Ovary (tissue), 3 donors: ENCODE measurements around the gene SIK3.

Source experiments
- POLR2A ChIP-seq: fragments of 450-650 bp; IDR thresholded peaks from one replicate; pipeline ENCODE4 v1.6.1; 2017; ENCODE audit warnings: antibody characterized with exemption, mild to moderate bottlenecking, moderate library complexity
- TF ChIP-seq, protein P1 (sequence below), 3 donors: fragments of 450-650 bp in 2 of 3; fragments of 200-600 bp in 1 of 3; IDR thresholded peaks; one replicate each; pipeline versions ENCODE4 v1.5.1 to v1.8.0; 2016 to 2022; ENCODE audit warnings: antibody characterized with exemption in 3 of 3, mild to moderate bottlenecking in 1 of 3
- donor health status: DM: no; HTN: no; CAD: no.

DNA sequence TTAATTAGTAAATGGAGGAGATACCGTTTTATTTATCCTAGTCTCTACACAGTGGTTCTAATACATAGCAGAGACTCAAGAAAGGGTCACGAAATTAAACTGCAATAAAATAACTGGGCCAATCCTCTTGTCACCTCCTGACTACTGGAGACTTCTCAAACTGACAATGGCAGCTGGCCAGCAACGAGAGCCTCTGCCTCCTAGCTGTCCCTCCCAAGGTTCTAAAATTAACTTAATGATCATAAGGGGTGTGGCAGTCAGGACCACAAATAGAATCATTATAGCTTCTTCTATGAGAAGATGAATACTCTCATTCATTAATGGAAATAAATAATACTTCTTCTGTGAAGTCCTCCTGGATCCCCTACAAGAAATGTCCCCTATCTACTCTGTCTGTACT lies 197.0 kb downstream of the SIK3 start:
- no peak for TF ChIP-seq POLR2A
- TF ChIP-seq, protein P1, sequence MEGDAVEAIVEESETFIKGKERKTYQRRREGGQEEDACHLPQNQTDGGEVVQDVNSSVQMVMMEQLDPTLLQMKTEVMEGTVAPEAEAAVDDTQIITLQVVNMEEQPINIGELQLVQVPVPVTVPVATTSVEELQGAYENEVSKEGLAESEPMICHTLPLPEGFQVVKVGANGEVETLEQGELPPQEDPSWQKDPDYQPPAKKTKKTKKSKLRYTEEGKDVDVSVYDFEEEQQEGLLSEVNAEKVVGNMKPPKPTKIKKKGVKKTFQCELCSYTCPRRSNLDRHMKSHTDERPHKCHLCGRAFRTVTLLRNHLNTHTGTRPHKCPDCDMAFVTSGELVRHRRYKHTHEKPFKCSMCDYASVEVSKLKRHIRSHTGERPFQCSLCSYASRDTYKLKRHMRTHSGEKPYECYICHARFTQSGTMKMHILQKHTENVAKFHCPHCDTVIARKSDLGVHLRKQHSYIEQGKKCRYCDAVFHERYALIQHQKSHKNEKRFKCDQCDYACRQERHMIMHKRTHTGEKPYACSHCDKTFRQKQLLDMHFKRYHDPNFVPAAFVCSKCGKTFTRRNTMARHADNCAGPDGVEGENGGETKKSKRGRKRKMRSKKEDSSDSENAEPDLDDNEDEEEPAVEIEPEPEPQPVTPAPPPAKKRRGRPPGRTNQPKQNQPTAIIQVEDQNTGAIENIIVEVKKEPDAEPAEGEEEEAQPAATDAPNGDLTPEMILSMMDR (IDR thresholded peaks at IDR 0.05) = no peak
